Measurements from ENCODE around the gene SLC9A9.

DNA sequence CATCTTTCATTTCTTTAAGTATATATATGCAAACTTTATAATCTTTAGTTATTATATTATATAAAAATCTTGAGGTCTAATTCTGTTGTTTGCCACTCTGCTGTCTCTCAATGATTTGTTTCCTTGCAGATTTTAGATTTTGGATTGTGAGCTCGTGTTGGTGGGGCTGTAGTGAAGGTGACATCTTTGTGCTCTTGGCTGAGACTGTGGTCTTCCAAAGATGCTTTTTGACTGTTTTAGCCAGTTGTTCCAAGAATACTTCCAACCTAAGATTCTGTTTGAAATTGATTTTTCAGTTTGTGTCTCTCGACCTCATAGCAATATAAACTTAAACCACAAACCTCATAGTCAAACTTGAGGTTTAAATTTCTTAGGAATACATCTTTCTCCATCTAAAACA lies 326.5 kb downstream of the SLC9A9 start:
- TF ChIP-seq CTCF (IDR thresholded peaks at IDR 0.05; ENCODE audit: low read depth, low read length) (no peak), EZH2phosphoT487 (IDR thresholded peaks at IDR 0.05; ENCODE audit: low read depth) (no peak)
